ENCODE measurements around the gene VPS51.

The VPS51 gene

GRCh38 chr11:65063532-65063931 lies 32.5 kb upstream of the VPS51 start:
- no peaks in the 10 kb centered on the region for H3K9me3 Mint-ChIP-seq
- no peak overlapping the region for H3K27ac Mint-ChIP-seq
- DNase-seq (ENCODE audit: low spot score in 2 of 2) = no peak
- H3K36me3 Mint-ChIP-seq = no peaks in the 10 kb centered on the region
- H3K27me3 Mint-ChIP-seq = peaks cover 4% of the 10 kb centered on the region
- H3K4me3 Mint-ChIP-seq = no peak overlapping the region
- ATAC-seq (ENCODE audit: low read depth) = no peak
- H3K4me1 Mint-ChIP-seq = peaks cover 4% of the 10 kb centered on the region

- Mint-ChIP-seq H3K9me3 (no peaks in the 10 kb centered on the region), H3K27ac (no peak overlapping the region), H3K4me3 (no peak overlapping the region), H3K27me3 (peaks cover 4% of the 10 kb centered on the region), H3K36me3 (no peaks in the 10 kb centered on the region), H3K4me1 (peaks cover 4% of the 10 kb centered on the region)
- DNase-seq (ENCODE audit: low spot score in 2 of 2) = no peak
- no peak for ATAC-seq (ENCODE audit: low read depth)
Measured at GRCh38 chr11:65064847-65065240, 31.2 kb upstream of the VPS51 start.

GRCh38 chr11:65065851-65066250 lies 30.2 kb upstream of the VPS51 start:
- H3K9me3 Mint-ChIP-seq = no peaks in the 10 kb centered on the region
- H3K27ac Mint-ChIP-seq = no peak overlapping the region
- peaks cover 4% of the 10 kb centered on the region for H3K27me3 Mint-ChIP-seq
- peaks cover 4% of the 10 kb centered on the region for H3K4me1 Mint-ChIP-seq
- no peaks in the 10 kb centered on the region for H3K36me3 Mint-ChIP-seq
- no peak for ATAC-seq (ENCODE audit: low read depth)
- no peak overlapping the region for H3K4me3 Mint-ChIP-seq
- DNase-seq (ENCODE audit: low spot score in 2 of 2) = no peak

- Mint-ChIP-seq H3K36me3 (no peaks in the 10 kb centered on the region), H3K4me3 (no peak overlapping the region), H3K9me3 (no peaks in the 10 kb centered on the region), H3K27ac (no peak overlapping the region), H3K27me3 (peaks cover 2% of the 10 kb centered on the region), H3K4me1 (peaks cover 4% of the 10 kb centered on the region)
- DNase-seq (ENCODE audit: low spot score in 2 of 2) = no peak
- no peak for ATAC-seq (ENCODE audit: low read depth)
Measured at GRCh38 chr11:65066315-65066714, 29.7 kb upstream of the VPS51 start.

GRCh38 chr11:65066805-65067291 lies 29.2 kb upstream of the VPS51 start:
- no peaks in the 10 kb centered on the region for H3K36me3 Mint-ChIP-seq
- no peaks in the 10 kb centered on the region for H3K9me3 Mint-ChIP-seq
- no peak for DNase-seq (ENCODE audit: low spot score in 2 of 2)
- H3K27ac Mint-ChIP-seq = no peak overlapping the region
- peaks cover 2% of the 10 kb centered on the region for H3K27me3 Mint-ChIP-seq
- no peak overlapping the region for H3K4me3 Mint-ChIP-seq
- ATAC-seq (ENCODE audit: low read depth) = no peak
- H3K4me1 Mint-ChIP-seq = peaks cover 6% of the 10 kb centered on the region

- Mint-ChIP-seq H3K9me3 (no peaks in the 10 kb centered on the region), H3K36me3 (no peaks in the 10 kb centered on the region), H3K4me3 (no peak overlapping the region), H3K4me1 (peaks cover 6% of the 10 kb centered on the region), H3K27ac (no peak overlapping the region), H3K27me3 (peaks cover 2% of the 10 kb centered on the region)
- no peak for ATAC-seq (ENCODE audit: low read depth)
- no peak for DNase-seq (ENCODE audit: low spot score in 2 of 2)
Measured at GRCh38 chr11:65067446-65067845, 28.6 kb upstream of the VPS51 start.

- Mint-ChIP-seq H3K9me3 (no peaks in the 10 kb centered on the region), H3K36me3 (no peaks in the 10 kb centered on the region), H3K27ac (no peak overlapping the region), H3K27me3 (no peaks in the 10 kb centered on the region), H3K4me1 (peaks cover 6% of the 10 kb centered on the region), H3K4me3 (no peak overlapping the region)
- DNase-seq (ENCODE audit: low spot score in 2 of 2) = no peak
- no peak for ATAC-seq (ENCODE audit: low read depth)
Measured at GRCh38 chr11:65069217-65069616, 26.8 kb upstream of the VPS51 start.

- H3K27ac Mint-ChIP-seq = peak overlapping the region; percentile 86
- H3K27me3 Mint-ChIP-seq = no peaks in the 10 kb centered on the region
- H3K4me3 Mint-ChIP-seq = peak overlapping the region; percentile 11
- H3K4me1 Mint-ChIP-seq = peaks cover 6% of the 10 kb centered on the region
- no peaks in the 10 kb centered on the region for H3K9me3 Mint-ChIP-seq
- ATAC-seq (ENCODE audit: low read depth) = peak; percentile 74
- no peak for DNase-seq (ENCODE audit: low spot score in 2 of 2)
- H3K36me3 Mint-ChIP-seq = no peaks in the 10 kb centered on the region
Measured at GRCh38 chr11:65071907-65072630, 23.9 kb upstream of the VPS51 start.

- Mint-ChIP-seq H3K27me3 (no peaks in the 10 kb centered on the region), H3K9me3 (no peaks in the 10 kb centered on the region), H3K36me3 (no peaks in the 10 kb centered on the region), H3K27ac (no peak overlapping the region), H3K4me3 (no peak overlapping the region), H3K4me1 (peaks cover 6% of the 10 kb centered on the region)
- ATAC-seq (ENCODE audit: low read depth) (no peak), DNase-seq (ENCODE audit: low spot score in 2 of 2) (no peak)
Measured at GRCh38 chr11:65072631-65072966, 23.4 kb upstream of the VPS51 start.

- H3K4me1 Mint-ChIP-seq = peaks cover 9% of the 10 kb centered on the region
- no peak for ATAC-seq (ENCODE audit: low read depth)
- no peaks in the 10 kb centered on the region for H3K27me3 Mint-ChIP-seq
- no peak for DNase-seq (ENCODE audit: low spot score in 2 of 2)
- no peaks in the 10 kb centered on the region for H3K36me3 Mint-ChIP-seq
- H3K27ac Mint-ChIP-seq = no peak overlapping the region
- H3K4me3 Mint-ChIP-seq = no peak overlapping the region
- no peaks in the 10 kb centered on the region for H3K9me3 Mint-ChIP-seq
Measured at GRCh38 chr11:65077451-65077850, 18.6 kb upstream of the VPS51 start.

GRCh38 chr11:65078151-65078550 lies 17.9 kb upstream of the VPS51 start:
- ATAC-seq (ENCODE audit: low read depth) (peak; percentile 100), DNase-seq (ENCODE audit: low spot score in 2 of 2) (peak; percentile 66 to 67)
- Mint-ChIP-seq H3K36me3 (no peaks in the 10 kb centered on the region), H3K4me3 (no peak overlapping the region), H3K27ac (peak overlapping the region; percentile 69), H3K27me3 (no peaks in the 10 kb centered on the region), H3K4me1 (peaks cover 12% of the 10 kb centered on the region), H3K9me3 (no peaks in the 10 kb centered on the region)

GRCh38 chr11:65078786-65079342 lies 17.1 kb upstream of the VPS51 start:
- no peak for ATAC-seq (ENCODE audit: low read depth)
- no peak for DNase-seq (ENCODE audit: low spot score in 2 of 2)
- Mint-ChIP-seq H3K36me3 (no peaks in the 10 kb centered on the region), H3K9me3 (no peaks in the 10 kb centered on the region), H3K27me3 (no peaks in the 10 kb centered on the region), H3K4me3 (no peak overlapping the region), H3K27ac (peak overlapping the region; percentile 69), H3K4me1 (peaks cover 17% of the 10 kb centered on the region)

- no peak for DNase-seq (ENCODE audit: low spot score in 2 of 2)
- Mint-ChIP-seq H3K36me3 (peaks cover 12% of the 10 kb centered on the region), H3K4me3 (peak overlapping the region; percentile 91), H3K27me3 (no peaks in the 10 kb centered on the region), H3K4me1 (peaks cover 22% of the 10 kb centered on the region), H3K27ac (peak overlapping the region; percentile 98), H3K9me3 (no peaks in the 10 kb centered on the region)
- no peak for ATAC-seq (ENCODE audit: low read depth)
Measured at GRCh38 chr11:65083134-65083833, 12.7 kb upstream of the VPS51 start.

- Mint-ChIP-seq H3K9me3 (no peaks in the 10 kb centered on the region), H3K36me3 (peaks cover 20% of the 10 kb centered on the region), H3K27ac (peak within 1 kb of the TSS; percentile 98), H3K4me3 (peak within 1 kb of the TSS; percentile 91), H3K4me1 (peaks cover 16% of the 10 kb centered on the region), H3K27me3 (no peaks in the 10 kb centered on the region)
- ATAC-seq (ENCODE audit: low read depth) = peak; percentile 95
- peak; percentile 96 for DNase-seq (ENCODE audit: low spot score in 2 of 2)
Measured at GRCh38 chr11:65083834-65084597, 12.0 kb upstream of the VPS51 start, which contains the start of the genes CDCA5 and ZFPL1. TSS of gene CDCA5 (minus strand) at chr11:65084040. CDS start at chr11:65083978, 62 bp downstream. TSS of gene ZFPL1 (plus strand) at chr11:65084222. CDS start at chr11:65084699, 477 bp downstream.

All from memory B cell (primary cell).